Heart left ventricle (tissue), 16 donors: Measurements from ENCODE around the gene GRK5. TPM values are rescaled to one million over a fixed set of nuclear protein-coding genes. Genes with fewer than 3 reads are reported as not detected.

Experiments
- ATAC-seq, 4 donors: fragments of 200-7000 bp; cut with Tn5 transposase; one replicate each; pipeline ENCODE4 v1.9.1; 2020 to 2022; ENCODE audit warnings: moderate library complexity in 4 of 4, mild to moderate bottlenecking in 3 of 4, moderate number of reproducible peaks in 1 of 4
- DNase-seq, 5 donors: peaks; one replicate each; pipeline ENCODE4 v3.0.0-alpha.2; 2020
- H3K27ac ChIP-seq, 12 donors: fragments of 200-600 bp; sonication (generic) in 4 of 12; one replicate each; pipeline versions ENCODE4 v1.5.0 to v1.8.0; 2016 to 2022; ENCODE audit warnings: mild to moderate bottlenecking in 2 of 12
- H3K27me3 ChIP-seq, 9 donors: fragments of 200-600 bp; sonication (generic) in 2 of 9; one replicate each; pipeline versions ENCODE4 v1.5.1 to v1.8.0; 2016 to 2022; ENCODE audit warnings: mild to moderate bottlenecking in 3 of 9
- H3K36me3 ChIP-seq, 9 donors: fragments of 200-600 bp; sonication (generic) in 2 of 9; one replicate each; pipeline versions ENCODE4 v1.5.0 to v1.8.0; 2018 to 2022; ENCODE audit warnings: mild to moderate bottlenecking in 2 of 9
- H3K4me1 ChIP-seq, 12 donors: fragments of 200-600 bp; sonication (generic) in 4 of 12; one replicate each; pipeline versions ENCODE4 v1.5.0 to v1.8.0; 2016 to 2022; ENCODE audit warnings: mild to moderate bottlenecking in 3 of 12
- H3K4me3 ChIP-seq, 12 donors: fragments of 200-600 bp; sonication (generic) in 4 of 12; one replicate each; pipeline versions ENCODE4 v1.5.0 to v1.8.0; 2017 to 2022; ENCODE audit warnings: mild to moderate bottlenecking in 9 of 12, moderate library complexity in 4 of 12
- H3K9me3 ChIP-seq, 12 donors: fragments of 200-600 bp; sonication (generic) in 4 of 12; one replicate each; pipeline versions ENCODE4 v1.5.0 to v1.8.0; 2016 to 2022; ENCODE audit warnings: mild to moderate bottlenecking in 1 of 12
- POLR2A ChIP-seq, 2 donors: fragments of 450-650 bp; IDR thresholded peaks; one replicate each; pipeline ENCODE4 v1.6.1; 2017; ENCODE audit warnings: antibody characterized with exemption in 2 of 2, mild to moderate bottlenecking in 2 of 2, moderate library complexity in 2 of 2
- WGBS, 4 donors: extraction: QIAGEN DNeasy Blood & Tissue Kit in 2 of 4; methylation state at CpG; one replicate each; pipeline versions ENCODE4 v1.1.5 to v1.1.7; 2013 to 2018; 5-methylcytosine and 5-hydroxymethylcytosine counted together
- intact Hi-C, 10 donors: fragments of 100-400 bp; cut with DNase I; formaldehyde crosslinking; loops; one replicate each; pipeline versions ENCODE4 v1.11.1 to v1.14.2; 2022
- polyA plus RNA-seq, 2 donors: library from polyadenylated mRNA; stranded (reverse); fragments of 200-250 nt; gene quantifications; one replicate each; pipeline ENCODE4 v1.2.3, GENCODE V29; 2013
- total RNA-seq, 9 donors: library from RNA; depleted of rRNA in 2 of 9; stranded (reverse); fragments of >200 nt in 2 of 9; fragmentation: NEBNext Ultra II Directional in 3 of 9; extraction: Animal tissue kit (Norgen Biotek cat#: 25700) in 3 of 9; gene quantifications; one replicate each; pipeline versions ENCODE4 v1.1.0 to v1.2.4, GENCODE V29; 2016 to 2023
- TF ChIP-seq, protein P1 (sequence below), 12 donors: fragments of 200-600 bp; sonication (generic) in 4 of 12; IDR thresholded peaks; one replicate each; pipeline versions ENCODE4 v1.5.0 to v1.8.0; 2018 to 2022; ENCODE audit warnings: antibody characterized with exemption in 12 of 12, mild to moderate bottlenecking in 5 of 12
- donor health status: ischemic (EF 13 %, LVEDD 7.1; RV severe dilation, severe dysfunction).
- donor health status: healthy with polysubstance abuse.
- donor health status: DM: no; HTN: yes; CAD: no.
- donor health status: DM: no; HTN: no; CAD: no.
- donor health status: ischemic (EF 25% LVEDD 6.9; RV normal size, moderate dysfunction).
- donor health status: ischemic (EF 25% LVEDD 5.7; RV mildly dilated, moderate dysfunction).
- donor health status: healthy.
- donor health status: DM: yes; HTN: yes; CAD: no.
- donor health status: ischemic (EF 35%, LVEDD 5.7; RV mildly dilated, moderate dysfunction).
- donor health status: nonischemic (EF 11% LVEDD 7.7; RV severe dilation, severe dysfunction).
- donor health status: DM: yes; HTN: yes; CAD: no.
- donor health status: PGD.
- donor health status: ischemic (EF 29% LVEDD 5.4; RV normal size, mild dysfunction).
- donor health status: nonischemic (EF 23%, LVEDD 6.1; RV moderate dilation, normal function).

GRK5 gene
- total and polyA plus RNA-seq, 11 donors, result 13.1 to 58.0 (median 30.2) TPM

DNA sequence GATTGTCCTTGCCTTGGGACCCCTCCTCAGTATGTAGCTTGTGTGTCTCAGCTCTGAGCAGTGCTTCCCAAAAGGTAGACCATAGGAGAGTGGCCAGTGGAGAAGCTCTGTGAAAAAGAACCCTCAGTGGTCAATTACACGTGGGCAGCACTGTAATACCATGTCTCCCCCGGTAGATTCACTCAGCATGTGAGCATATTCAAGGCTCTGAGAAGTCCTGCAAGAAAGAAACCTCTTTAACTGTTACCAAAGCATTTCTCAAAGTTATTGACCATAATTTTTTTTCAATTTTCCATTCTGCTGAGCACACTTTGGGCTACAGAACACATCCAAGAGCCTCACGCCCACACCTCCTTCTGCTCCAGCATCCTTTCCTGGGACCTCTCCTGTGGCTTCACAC, 192.1 kb downstream of the GRK5 start:
- Histone ChIP-seq H3K27me3 (no peaks in the 10 kb centered on the region), H3K27ac (peak overlapping the region in 2 of 12 donors; percentile 4 to 11), H3K9me3 (no peaks in the 10 kb centered on the region), H3K4me1 (peaks cover 8 to 65% (median 36%) of the 10 kb centered on the region in 12 donors), H3K4me3 (no peak overlapping the region), H3K36me3 (peaks cover 0 to 39% (median 9%) of the 10 kb centered on the region in 9 donors)
- no peak for TF ChIP-seq POLR2A (IDR thresholded peaks at IDR 0.05)
- TF ChIP-seq, protein P1, sequence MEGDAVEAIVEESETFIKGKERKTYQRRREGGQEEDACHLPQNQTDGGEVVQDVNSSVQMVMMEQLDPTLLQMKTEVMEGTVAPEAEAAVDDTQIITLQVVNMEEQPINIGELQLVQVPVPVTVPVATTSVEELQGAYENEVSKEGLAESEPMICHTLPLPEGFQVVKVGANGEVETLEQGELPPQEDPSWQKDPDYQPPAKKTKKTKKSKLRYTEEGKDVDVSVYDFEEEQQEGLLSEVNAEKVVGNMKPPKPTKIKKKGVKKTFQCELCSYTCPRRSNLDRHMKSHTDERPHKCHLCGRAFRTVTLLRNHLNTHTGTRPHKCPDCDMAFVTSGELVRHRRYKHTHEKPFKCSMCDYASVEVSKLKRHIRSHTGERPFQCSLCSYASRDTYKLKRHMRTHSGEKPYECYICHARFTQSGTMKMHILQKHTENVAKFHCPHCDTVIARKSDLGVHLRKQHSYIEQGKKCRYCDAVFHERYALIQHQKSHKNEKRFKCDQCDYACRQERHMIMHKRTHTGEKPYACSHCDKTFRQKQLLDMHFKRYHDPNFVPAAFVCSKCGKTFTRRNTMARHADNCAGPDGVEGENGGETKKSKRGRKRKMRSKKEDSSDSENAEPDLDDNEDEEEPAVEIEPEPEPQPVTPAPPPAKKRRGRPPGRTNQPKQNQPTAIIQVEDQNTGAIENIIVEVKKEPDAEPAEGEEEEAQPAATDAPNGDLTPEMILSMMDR (IDR thresholded peaks at IDR 0.05), result no peak
- ATAC-seq (no peak), DNase-seq (no peak)
- 88 to 96% (median 93%) methylated on average over 3 of the region's 3 CpGs for WGBS, 4 donors
- intact Hi-C loops, result loop anchor here in 1 of 10 donors (5.0 kb wide), 1 partner anchor 57 kb away; no protein-coding TSS in a partner anchor

DNA sequence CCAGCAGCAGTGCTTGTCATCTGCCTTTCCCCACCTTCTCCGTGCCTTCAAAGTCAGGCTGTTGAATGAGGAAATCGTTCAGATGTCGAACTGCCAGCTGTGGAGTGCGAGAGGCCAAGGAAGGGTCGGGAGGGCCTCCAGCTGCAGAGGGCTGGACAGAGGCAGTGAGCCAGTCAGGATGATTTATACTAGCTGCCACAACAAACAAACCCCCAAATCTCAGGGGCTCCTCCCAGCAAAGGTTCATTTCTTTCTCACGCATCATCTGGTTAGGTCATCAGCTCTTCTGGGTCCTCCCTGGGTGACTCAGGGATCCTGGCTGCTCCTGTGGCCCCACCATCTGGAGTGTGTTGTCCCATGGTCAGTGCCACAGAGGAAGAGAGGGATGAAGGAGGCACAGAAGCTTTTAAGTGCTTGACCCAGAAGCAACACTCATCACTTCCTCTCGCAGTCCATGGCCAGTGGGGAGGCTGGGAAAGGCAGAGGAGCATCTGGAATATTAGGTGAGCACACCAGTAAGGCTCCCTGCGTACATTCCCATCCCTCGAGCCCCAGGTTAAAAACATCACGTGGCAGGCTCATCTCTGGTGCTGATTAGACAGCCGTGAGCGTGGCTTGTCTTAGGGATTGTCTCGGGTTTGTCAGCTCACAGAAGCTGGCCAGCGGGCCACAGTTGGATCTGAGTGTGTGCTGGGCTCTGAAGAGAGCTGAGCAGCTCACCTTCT, 194.5 kb downstream of the GRK5 start:
- H3K9me3 ChIP-seq, result no peaks in the 10 kb centered on the region
- intact Hi-C loops, result loop anchor here in 1 of 10 donors (10.0 kb wide), 1 partner anchor 127 kb away; no protein-coding TSS in a partner anchor
- ATAC-seq (peak; percentile 71 to 93 (median 89)), DNase-seq (peak; percentile 71 to 85 (median 75))
- H3K4me1 ChIP-seq, result peaks cover 2 to 67% (median 36%) of the 10 kb centered on the region in 12 donors
- H3K27me3 ChIP-seq, result no peaks in the 10 kb centered on the region
- H3K36me3 ChIP-seq, result peaks cover 0 to 37% (median 8%) of the 10 kb centered on the region in 9 donors
- TF ChIP-seq, protein P1 (IDR thresholded peaks at IDR 0.05), result no peak
- peak in 1 of 2 donors; percentile 14 for TF ChIP-seq POLR2A (IDR thresholded peaks at IDR 0.05)
- 46 to 56% (median 53%) methylated on average over 14 of the region's 14 CpGs for WGBS, 4 donors
- peak overlapping the region in 11 of 12 donors; percentile 64 to 87 (median 73) for H3K27ac ChIP-seq
- H3K4me3 ChIP-seq, result no peak overlapping the region

DNA sequence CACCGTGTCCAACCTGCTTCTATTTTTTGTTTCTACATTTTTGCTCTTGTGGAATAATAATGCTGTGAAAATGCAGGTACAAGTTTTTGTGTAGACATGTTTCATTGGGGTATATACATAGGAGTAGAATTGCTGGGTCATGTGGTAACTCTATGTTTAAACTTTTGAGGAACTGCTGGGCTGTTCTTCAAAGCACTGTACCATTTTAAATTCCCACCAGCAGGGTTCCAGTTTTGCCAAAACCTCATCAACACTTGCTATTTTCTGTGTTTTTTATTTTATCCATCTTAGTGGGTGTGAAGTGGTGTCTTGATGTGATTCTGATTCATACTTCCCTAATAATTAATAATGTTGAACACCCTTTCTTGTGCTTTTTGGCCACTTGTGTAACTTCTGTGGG, 196.6 kb downstream of the GRK5 start:
- DNase-seq (no peak), ATAC-seq (no peak)
- Histone ChIP-seq H3K4me3 (no peak overlapping the region), H3K27ac (peak overlapping the region in 7 of 12 donors; percentile 29 to 91 (median 77)), H3K27me3 (no peaks in the 10 kb centered on the region), H3K4me1 (peaks cover 2 to 81% (median 45%) of the 10 kb centered on the region in 12 donors), H3K36me3 (peaks cover 0 to 17% (median 0%) of the 10 kb centered on the region in 9 donors), H3K9me3 (no peaks in the 10 kb centered on the region)
- no peak for TF ChIP-seq POLR2A (IDR thresholded peaks at IDR 0.05)
- TF ChIP-seq, protein P1 (IDR thresholded peaks at IDR 0.05), result peak in 1 of 12 donors; percentile 12
- intact Hi-C loops, result loop anchor here in 1 of 10 donors (10.0 kb wide), 1 partner anchor 129 kb away; no protein-coding TSS in a partner anchor
- WGBS, 4 donors, result 94 to 100% (median 96%) methylated on average over 1 of the region's 1 CpG
